Prostate gland (tissue), 2 donors: ENCODE measurements around the gene RIMBP2. TPM values are rescaled to one million over a fixed set of nuclear protein-coding genes. Genes with fewer than 3 reads are reported as not detected.

Source experiments
- DNase-seq: peaks from one replicate; pipeline ENCODE4 v3.0.0-alpha.2; 2019; ENCODE audit warnings: low spot score
- H3K27ac ChIP-seq, 2 donors: fragments of 200-600 bp; sonication (generic); 2 replicates each; pipeline ENCODE4 v1.5.1; 2017 to 2019
- H3K27me3 ChIP-seq: fragments of 200-600 bp; sonication (generic); replicated peaks from 2 replicates; pipeline ENCODE4 v1.5.1; 2019; ENCODE audit not compliant: insufficient read depth
- H3K36me3 ChIP-seq, 2 donors: fragments of 200-600 bp; sonication (generic); 1 replicate in 1 of 2; 2 replicates in 1 of 2; pipeline versions ENCODE4 v1.5.1 to v1.8.1; 2017 to 2019
- H3K4me1 ChIP-seq: fragments of 200-600 bp; sonication (generic); replicated peaks from 2 replicates; pipeline ENCODE4 v1.5.1; 2019
- H3K4me3 ChIP-seq, 2 donors: fragments of 200-600 bp; sonication (generic); 2 replicates each; pipeline ENCODE4 v1.5.1; 2017 to 2019
- H3K9me3 ChIP-seq: fragments of 200-600 bp; sonication (generic); 2 replicates; pipeline ENCODE4 v1.5.1; 2017
- POLR2A ChIP-seq: fragments of 450-650 bp; IDR thresholded peaks from one replicate; pipeline ENCODE4 v1.6.1; 2016; ENCODE audit warnings: antibody characterized with exemption, mild to moderate bottlenecking
- POLR2AphosphoS5 ChIP-seq: sonication (generic); formaldehyde crosslinking; IDR thresholded peaks from one replicate; pipeline ENCODE4 v1.6.1; 2017; ENCODE audit warnings: antibody characterized with exemption
- WGBS: methylation state at CpG from one replicate; pipeline ENCODE4 v1.1.5; 2018; 5-methylcytosine and 5-hydroxymethylcytosine counted together
- intact Hi-C: fragments of 100-400 bp; cut with DNase I; formaldehyde crosslinking; loops from one replicate; pipeline ENCODE4 v1.14.2; 2022
- total RNA-seq, 2 donors: library from RNA; depleted of rRNA; stranded (reverse); fragments of >200 nt; gene quantifications; one replicate each; pipeline ENCODE4 v1.1.0, GENCODE V29; 2016
- TF ChIP-seq, protein P1 (sequence below), 4 experiments: fragments of 200-600 bp in 2 of 4; fragments of 450-650 bp in 2 of 4; sonication (generic) in 2 of 4; IDR thresholded peaks; 1 replicate in 3 of 4; 2 replicates in 1 of 4; pipeline ENCODE4 v1.5.1; 2016 to 2019; ENCODE audit warnings: antibody characterized with exemption in 4 of 4, mild to moderate bottlenecking in 2 of 4, moderate library complexity in 2 of 4

RIMBP2 gene
- total RNA-seq, 2 donors from 2014 or later, result 0.96 to 7.0 TPM

DNA sequence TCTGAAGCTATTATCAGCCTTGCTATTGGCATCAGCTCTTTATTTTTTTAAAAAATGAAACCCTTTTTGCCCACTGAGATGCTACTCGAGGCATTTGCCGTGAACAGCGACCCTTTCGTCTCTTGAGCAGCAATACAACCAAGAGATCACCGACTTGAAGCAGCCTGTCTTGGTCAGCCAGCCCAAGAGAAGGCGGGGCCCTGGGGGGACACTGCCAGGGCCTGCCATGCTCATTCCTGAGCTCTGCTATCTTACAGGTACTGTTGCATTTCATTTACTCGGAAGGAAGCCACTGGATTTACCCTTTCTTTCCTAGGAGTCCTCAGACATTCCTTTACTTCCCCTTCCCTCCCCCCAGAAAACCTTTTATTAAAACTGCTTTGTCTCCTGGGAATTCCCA, 361.7 kb downstream of the RIMBP2 start:
- TF ChIP-seq POLR2A (no peak), POLR2AphosphoS5 (no peak)
- TF ChIP-seq, protein P1, sequence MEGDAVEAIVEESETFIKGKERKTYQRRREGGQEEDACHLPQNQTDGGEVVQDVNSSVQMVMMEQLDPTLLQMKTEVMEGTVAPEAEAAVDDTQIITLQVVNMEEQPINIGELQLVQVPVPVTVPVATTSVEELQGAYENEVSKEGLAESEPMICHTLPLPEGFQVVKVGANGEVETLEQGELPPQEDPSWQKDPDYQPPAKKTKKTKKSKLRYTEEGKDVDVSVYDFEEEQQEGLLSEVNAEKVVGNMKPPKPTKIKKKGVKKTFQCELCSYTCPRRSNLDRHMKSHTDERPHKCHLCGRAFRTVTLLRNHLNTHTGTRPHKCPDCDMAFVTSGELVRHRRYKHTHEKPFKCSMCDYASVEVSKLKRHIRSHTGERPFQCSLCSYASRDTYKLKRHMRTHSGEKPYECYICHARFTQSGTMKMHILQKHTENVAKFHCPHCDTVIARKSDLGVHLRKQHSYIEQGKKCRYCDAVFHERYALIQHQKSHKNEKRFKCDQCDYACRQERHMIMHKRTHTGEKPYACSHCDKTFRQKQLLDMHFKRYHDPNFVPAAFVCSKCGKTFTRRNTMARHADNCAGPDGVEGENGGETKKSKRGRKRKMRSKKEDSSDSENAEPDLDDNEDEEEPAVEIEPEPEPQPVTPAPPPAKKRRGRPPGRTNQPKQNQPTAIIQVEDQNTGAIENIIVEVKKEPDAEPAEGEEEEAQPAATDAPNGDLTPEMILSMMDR (IDR thresholded peaks at IDR 0.05), result no peak
- 43% methylated on average over 7 of the region's 7 CpGs for WGBS
- Histone ChIP-seq H3K27ac (no peak overlapping the region), H3K9me3 (no peaks in the 10 kb centered on the region), H3K4me3 (no peak overlapping the region), H3K27me3 (no peaks in the 10 kb centered on the region), H3K36me3 (no peaks in the 10 kb centered on the region), H3K4me1 (no peaks in the 10 kb centered on the region)
- no peak for DNase-seq
- intact Hi-C loops, result no loop called here

DNA sequence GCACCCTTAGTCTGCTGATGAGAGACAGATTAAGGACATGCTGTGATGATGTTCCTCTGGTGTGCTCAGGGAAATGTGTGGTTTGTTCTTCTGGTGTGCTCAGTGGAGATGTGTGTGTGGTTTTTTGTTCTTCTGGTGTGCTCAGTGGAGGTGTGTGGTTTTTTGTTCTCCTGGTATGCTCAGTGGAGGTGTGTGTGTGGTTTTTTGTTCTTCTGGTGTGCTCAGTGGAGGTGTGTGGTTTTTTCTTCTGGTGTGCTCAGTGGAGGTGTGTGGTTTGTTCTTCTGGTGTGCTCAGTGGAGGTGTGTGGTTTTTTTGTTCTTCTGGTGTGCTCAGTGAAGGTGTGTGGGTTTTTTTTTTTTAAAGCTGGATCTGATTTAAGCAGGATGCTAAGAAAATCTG, 363.0 kb downstream of the RIMBP2 start:
- intact Hi-C loops, result no loop called here
- DNase-seq, result no peak
- no peaks in the 10 kb centered on the region for H3K36me3 ChIP-seq
- TF ChIP-seq POLR2A (no peak), POLR2AphosphoS5 (no peak)
- TF ChIP-seq, protein P1 (IDR thresholded peaks at IDR 0.05), result no peak
- no peaks in the 10 kb centered on the region for H3K4me1 ChIP-seq
- no peaks in the 10 kb centered on the region for H3K9me3 ChIP-seq
- no peak overlapping the region for H3K27ac ChIP-seq
- H3K4me3 ChIP-seq, result no peak overlapping the region
- no peaks in the 10 kb centered on the region for H3K27me3 ChIP-seq

DNA sequence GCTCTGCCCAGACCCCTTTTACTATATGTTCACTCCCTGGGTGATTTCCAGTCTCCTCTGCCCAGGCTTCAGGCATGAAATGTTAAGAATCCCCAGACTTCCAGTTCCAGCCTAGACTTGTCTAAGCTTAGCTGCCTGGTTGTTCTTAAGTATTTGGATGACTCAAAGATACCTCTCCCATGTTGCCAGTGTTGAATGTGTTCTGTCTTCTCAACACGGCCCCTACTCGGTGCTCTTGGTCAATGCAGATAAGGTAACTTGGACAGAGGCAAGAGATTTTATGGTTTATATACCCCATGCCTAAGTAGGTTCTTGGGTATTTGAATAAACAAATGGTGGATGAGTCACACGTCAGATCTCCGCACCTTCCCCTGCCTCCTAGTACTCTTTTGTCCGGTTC, 364.8 kb downstream of the RIMBP2 start:
- no peak overlapping the region for H3K27ac ChIP-seq
- no peak for DNase-seq
- TF ChIP-seq POLR2A (no peak), POLR2AphosphoS5 (no peak)
- TF ChIP-seq, protein P1 (IDR thresholded peaks at IDR 0.05), result no peak

DNA sequence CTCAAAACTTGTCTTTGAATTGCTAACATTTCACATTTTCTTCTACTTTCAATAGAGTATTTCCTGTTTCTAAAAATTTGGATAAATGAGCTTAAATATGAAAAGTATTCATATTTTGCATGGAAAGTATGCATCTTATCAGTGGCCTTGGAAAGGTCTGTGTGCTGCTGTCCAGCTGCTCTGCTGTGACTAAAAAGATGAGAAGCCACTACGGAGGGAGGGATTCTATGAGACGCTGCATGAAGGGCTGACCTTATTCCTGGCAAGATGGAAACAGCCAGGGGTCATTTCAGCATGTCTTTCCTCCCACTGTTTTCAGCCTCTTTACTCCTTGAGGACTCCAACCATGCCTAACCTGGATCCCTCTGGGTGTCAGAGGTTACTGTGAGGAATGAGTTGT, 365.4 kb downstream of the RIMBP2 start:
- no peaks in the 10 kb centered on the region for H3K36me3 ChIP-seq
- H3K27ac ChIP-seq, result no peak overlapping the region
- intact Hi-C loops, result no loop called here
- no peak for DNase-seq
- H3K4me3 ChIP-seq, result no peak overlapping the region
- no peaks in the 10 kb centered on the region for H3K27me3 ChIP-seq
- no peaks in the 10 kb centered on the region for H3K9me3 ChIP-seq
- no peaks in the 10 kb centered on the region for H3K4me1 ChIP-seq
- 66% methylated on average over 2 of the region's 2 CpGs for WGBS
- TF ChIP-seq, protein P1 (IDR thresholded peaks at IDR 0.05), result no peak
- TF ChIP-seq POLR2AphosphoS5, result no peak
- TF ChIP-seq POLR2A, result no peak

More for the DNA sequence above, 364.8 kb downstream of the RIMBP2 start:
- Histone ChIP-seq H3K9me3 (no peaks in the 10 kb centered on the region), H3K36me3 (no peaks in the 10 kb centered on the region), H3K4me1 (no peaks in the 10 kb centered on the region), H3K4me3 (no peak overlapping the region), H3K27me3 (no peaks in the 10 kb centered on the region)
- WGBS, result 45% methylated on average over 5 of the region's 5 CpGs
- intact Hi-C loops, result no loop called here

DNA sequence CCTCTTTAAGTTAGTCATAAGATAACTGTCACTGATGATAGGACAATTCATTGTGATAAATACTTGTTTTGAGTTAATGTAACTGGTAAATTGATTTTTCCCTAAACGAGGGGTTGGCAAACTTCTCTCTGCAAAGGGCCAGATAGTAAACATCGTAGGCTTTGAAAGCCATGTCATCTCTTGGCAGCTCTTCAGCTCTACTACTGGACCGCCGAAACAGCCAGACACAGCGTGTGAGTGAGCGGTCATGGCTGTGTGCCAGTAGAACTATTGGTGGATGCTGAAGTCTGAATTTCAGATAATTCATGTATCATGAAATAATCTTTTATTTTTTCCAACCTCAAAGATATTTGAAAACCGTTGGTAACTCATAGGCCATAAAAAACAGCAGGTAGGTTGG, 368.5 kb downstream of the RIMBP2 start:
- DNase-seq, result no peak

More for the DNA sequence above, 368.5 kb downstream of the RIMBP2 start:
- no peak overlapping the region for H3K27ac ChIP-seq
- 32% methylated on average over 7 of the region's 7 CpGs for WGBS
- no peaks in the 10 kb centered on the region for H3K27me3 ChIP-seq
- intact Hi-C loops, result no loop called here
- H3K4me3 ChIP-seq, result no peak overlapping the region
- H3K4me1 ChIP-seq, result no peaks in the 10 kb centered on the region
- TF ChIP-seq, protein P1 (IDR thresholded peaks at IDR 0.05), result no peak
- TF ChIP-seq POLR2AphosphoS5 (no peak), POLR2A (no peak)
- no peaks in the 10 kb centered on the region for H3K9me3 ChIP-seq
- H3K36me3 ChIP-seq, result no peaks in the 10 kb centered on the region

Other genes with a start within 250 kb of the RIMBP2 start
- gene STX2, start 123.0 kb upstream of the RIMBP2 start, total RNA-seq, result 10 to 100 TPM in 1 of 2 donors, 1 to 10 TPM in 1; 5.3 to 11.5 TPM
- 100 to 1,000 TPM; 131 to 220 TPM for gene RAN, start 155.8 kb upstream of the RIMBP2 start, total RNA-seq
- 10 to 100 TPM in 1 of 2 donors, 1 to 10 TPM in 1; 4.3 to 20.9 TPM for gene ADGRD1, start 237.6 kb upstream of the RIMBP2 start, total RNA-seq